Measurements from ENCODE around the gene PAQR5. TPM values are rescaled to one million over a fixed set of nuclear protein-coding genes. Genes with fewer than 3 reads are reported as not detected.

Gene PAQR5
- total RNA-seq, 1 experiment from 2014 or later: not detected

DNA sequence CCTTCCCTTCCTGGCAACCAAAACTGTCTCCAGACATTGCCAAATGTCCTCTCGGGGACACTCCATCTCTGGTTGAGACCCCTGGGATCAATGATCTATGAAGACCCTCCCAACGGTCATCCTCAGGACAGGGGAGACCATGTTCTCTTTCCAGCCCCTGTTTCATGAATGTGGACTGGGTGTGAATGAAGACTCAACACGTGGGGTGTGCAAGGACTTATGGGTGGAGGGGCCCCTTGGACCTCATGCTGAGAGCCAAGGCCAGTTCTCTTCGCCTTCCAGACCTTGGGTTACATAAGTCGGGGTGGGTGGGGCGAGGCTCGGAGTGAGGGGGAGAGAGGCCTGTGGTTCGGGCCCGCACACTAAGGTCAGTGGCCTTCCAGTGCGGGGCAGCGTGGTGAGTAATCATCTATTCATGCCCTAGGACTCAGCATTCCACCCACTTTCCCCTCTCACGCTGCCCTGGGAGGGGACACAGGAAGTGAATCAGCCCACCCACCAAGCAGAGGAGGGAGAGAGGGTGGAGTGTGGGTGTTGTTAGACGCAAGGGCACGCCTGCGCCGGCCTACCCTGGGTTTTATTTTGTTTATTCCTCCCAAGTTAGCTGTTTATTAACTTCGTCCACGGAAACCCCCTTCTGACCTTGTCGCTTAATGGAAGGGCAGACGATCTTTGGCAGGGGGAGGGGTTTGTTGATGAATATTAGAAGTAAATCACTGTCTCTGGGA is 6.7 kb downstream of the PAQR5 start:
- no peak overlapping the region for H3K4me2 ChIP-seq (ENCODE audit: low read depth, low read length, poor library complexity, severe bottlenecking)
- no peak overlapping the region for H3K4me3 ChIP-seq (ENCODE audit: low read length)
- H3K9ac ChIP-seq (ENCODE audit: low read length): no peak overlapping the region
- H3K79me2 ChIP-seq (ENCODE audit: low read length): no peaks in the 10 kb centered on the region
- H3K9me3 ChIP-seq (ENCODE audit: low read length): no peaks in the 10 kb centered on the region
- no peaks in the 10 kb centered on the region for H3K9me2 ChIP-seq (replicated peaks; ENCODE audit: insufficient read depth, low read length)
- no peaks in the 10 kb centered on the region for H3K27me3 ChIP-seq (ENCODE audit: low read length)
- DNase-seq: no peak
- H2AFZ ChIP-seq (ENCODE audit: low read length): no peak overlapping the region
- no peaks in the 10 kb centered on the region for H4K20me1 ChIP-seq (ENCODE audit: insufficient read depth, low read depth, low read length)
- no peak overlapping the region for H3K27ac ChIP-seq (ENCODE audit: low read length)
- H3K4me1 ChIP-seq (ENCODE audit: low read length): no peaks in the 10 kb centered on the region
- no peaks in the 10 kb centered on the region for H3K36me3 ChIP-seq (ENCODE audit: insufficient read depth, low read length)

DNA sequence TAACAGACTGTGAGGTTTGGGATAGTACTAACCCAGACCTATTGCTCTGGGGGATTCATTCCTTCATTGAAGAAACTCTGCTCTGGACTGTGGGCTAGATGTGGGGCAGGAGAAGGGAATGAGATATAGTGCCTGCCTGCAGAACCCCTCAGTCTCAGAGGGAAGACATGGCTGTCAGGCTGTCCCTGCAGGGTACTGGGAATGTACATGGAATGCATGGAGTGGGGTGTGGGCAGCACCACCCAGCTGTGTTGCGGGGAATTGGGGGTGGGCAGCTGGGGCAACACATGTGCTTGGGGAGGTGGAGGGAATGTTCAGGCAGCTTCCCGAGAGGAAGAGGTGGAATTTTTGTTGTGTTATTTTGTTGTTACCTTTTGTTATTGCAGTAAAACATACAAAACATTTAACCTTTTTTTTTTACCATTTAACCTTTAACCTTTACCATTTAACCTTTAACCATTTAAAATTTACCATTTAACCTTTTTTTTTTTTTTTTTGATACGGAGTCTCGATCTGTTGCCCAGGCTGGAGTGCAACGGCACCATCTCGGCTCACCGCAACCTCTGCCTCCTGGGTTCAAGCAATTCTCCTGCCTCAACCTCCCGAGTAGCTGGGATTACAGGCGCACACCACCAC is 7.3 kb downstream of the PAQR5 start:
- DNase-seq: no peak
- Histone ChIP-seq H3K9me2 (replicated peaks; ENCODE audit: insufficient read depth, low read length) (no peaks in the 10 kb centered on the region), H3K4me1 (ENCODE audit: low read length) (no peaks in the 10 kb centered on the region), H3K9me3 (ENCODE audit: low read length) (no peaks in the 10 kb centered on the region), H3K4me2 (ENCODE audit: low read depth, low read length, poor library complexity, severe bottlenecking) (no peak overlapping the region), H3K27ac (ENCODE audit: low read length) (no peak overlapping the region), H2AFZ (ENCODE audit: low read length) (no peak overlapping the region), H4K20me1 (ENCODE audit: insufficient read depth, low read depth, low read length) (no peaks in the 10 kb centered on the region), H3K36me3 (ENCODE audit: insufficient read depth, low read length) (no peaks in the 10 kb centered on the region), H3K9ac (ENCODE audit: low read length) (no peak overlapping the region), H3K4me3 (ENCODE audit: low read length) (no peak overlapping the region), H3K27me3 (ENCODE audit: low read length) (no peaks in the 10 kb centered on the region), H3K79me2 (ENCODE audit: low read length) (no peaks in the 10 kb centered on the region)

DNA sequence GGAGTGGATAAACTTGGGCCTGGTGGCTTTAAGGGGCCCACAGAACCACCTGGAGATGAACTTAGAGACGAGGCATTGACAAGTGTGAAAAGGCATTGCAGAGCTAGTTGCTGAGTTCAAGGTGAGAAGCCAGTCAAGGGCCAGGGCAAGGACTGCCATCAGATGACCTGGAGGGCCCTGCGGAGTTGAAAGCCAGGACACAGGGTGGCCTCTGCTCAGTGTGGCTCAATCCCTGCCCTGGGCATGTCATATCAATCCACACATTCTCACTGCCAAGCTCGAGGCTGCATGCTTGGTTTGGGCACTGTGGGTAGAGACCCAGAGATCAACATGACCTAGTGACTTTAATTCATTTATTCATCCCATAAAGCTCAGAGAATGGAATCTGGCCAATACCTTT is 9.2 kb downstream of the PAQR5 start:
- no peak overlapping the region for H3K4me3 ChIP-seq (ENCODE audit: low read length)
- H3K4me2 ChIP-seq (ENCODE audit: low read depth, low read length, poor library complexity, severe bottlenecking): no peak overlapping the region
- no peaks in the 10 kb centered on the region for H4K20me1 ChIP-seq (ENCODE audit: insufficient read depth, low read depth, low read length)
- H3K36me3 ChIP-seq (ENCODE audit: insufficient read depth, low read length): no peaks in the 10 kb centered on the region
- H3K9me3 ChIP-seq (ENCODE audit: low read length): no peaks in the 10 kb centered on the region
- no peaks in the 10 kb centered on the region for H3K27me3 ChIP-seq (ENCODE audit: low read length)
- no peaks in the 10 kb centered on the region for H3K9me2 ChIP-seq (replicated peaks; ENCODE audit: insufficient read depth, low read length)
- no peaks in the 10 kb centered on the region for H3K79me2 ChIP-seq (ENCODE audit: low read length)
- H3K27ac ChIP-seq (ENCODE audit: low read length): no peak overlapping the region
- no peak overlapping the region for H2AFZ ChIP-seq (ENCODE audit: low read length)
- no peak overlapping the region for H3K9ac ChIP-seq (ENCODE audit: low read length)
- no peak for DNase-seq
- no peaks in the 10 kb centered on the region for H3K4me1 ChIP-seq (ENCODE audit: low read length)

DNA sequence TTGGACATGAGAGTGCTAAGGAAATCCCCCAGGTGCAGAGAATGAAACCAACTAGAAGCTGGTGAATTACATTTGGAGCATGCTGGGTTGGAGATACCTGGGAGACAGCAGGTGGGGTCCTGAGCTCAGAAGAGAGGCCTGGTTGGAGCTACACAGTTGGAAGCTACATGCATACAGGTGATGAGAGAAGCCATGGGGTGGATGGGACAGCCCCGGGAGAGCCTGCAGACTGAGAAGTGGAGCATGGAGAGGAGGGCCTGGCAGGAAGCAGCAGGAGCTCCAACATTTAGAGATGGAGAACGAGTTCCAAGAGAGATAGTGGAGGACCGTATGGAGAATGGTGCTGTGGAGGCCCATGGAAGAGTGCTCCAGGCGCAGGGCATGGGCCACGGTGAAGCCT is 10.2 kb downstream of the PAQR5 start:
- Histone ChIP-seq H3K9me2 (replicated peaks; ENCODE audit: insufficient read depth, low read length) (no peaks in the 10 kb centered on the region), H3K4me1 (ENCODE audit: low read length) (no peaks in the 10 kb centered on the region), H3K9me3 (ENCODE audit: low read length) (no peaks in the 10 kb centered on the region), H3K4me3 (ENCODE audit: low read length) (no peak overlapping the region), H3K27me3 (ENCODE audit: low read length) (no peaks in the 10 kb centered on the region), H3K9ac (ENCODE audit: low read length) (no peak overlapping the region), H3K36me3 (ENCODE audit: insufficient read depth, low read length) (no peaks in the 10 kb centered on the region), H3K27ac (ENCODE audit: low read length) (no peak overlapping the region), H4K20me1 (ENCODE audit: insufficient read depth, low read depth, low read length) (no peaks in the 10 kb centered on the region), H3K4me2 (ENCODE audit: low read depth, low read length, poor library complexity, severe bottlenecking) (no peak overlapping the region), H2AFZ (ENCODE audit: low read length) (no peak overlapping the region), H3K79me2 (ENCODE audit: low read length) (no peaks in the 10 kb centered on the region)
- DNase-seq: no peak

DNA sequence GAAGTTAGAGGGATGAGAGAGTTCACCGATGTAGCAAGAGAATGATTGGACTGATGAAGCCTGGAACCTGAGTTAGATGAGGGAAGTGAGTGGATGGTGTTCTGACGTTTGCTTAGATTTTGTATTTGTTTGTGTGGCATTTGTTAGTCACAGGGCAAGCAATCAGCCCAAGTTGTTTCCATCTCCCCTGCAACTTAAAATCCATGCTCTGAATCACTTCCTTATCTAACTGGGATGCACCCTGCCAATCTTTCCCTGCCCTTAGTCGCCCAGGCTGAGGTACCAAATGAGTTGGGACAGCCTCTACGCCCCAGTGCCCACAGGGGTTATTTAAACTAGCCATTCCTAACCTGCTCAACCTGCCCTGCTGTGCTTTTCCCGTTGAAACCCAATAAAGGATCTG is 12.6 kb downstream of the PAQR5 start:
- H3K4me2 ChIP-seq (ENCODE audit: low read depth, low read length, poor library complexity, severe bottlenecking): no peak overlapping the region
- H3K9me3 ChIP-seq (ENCODE audit: low read length): no peaks in the 10 kb centered on the region
- H4K20me1 ChIP-seq (ENCODE audit: insufficient read depth, low read depth, low read length): no peaks in the 10 kb centered on the region
- no peaks in the 10 kb centered on the region for H3K27me3 ChIP-seq (ENCODE audit: low read length)
- H3K79me2 ChIP-seq (ENCODE audit: low read length): no peaks in the 10 kb centered on the region
- no peaks in the 10 kb centered on the region for H3K36me3 ChIP-seq (ENCODE audit: insufficient read depth, low read length)
- H3K9ac ChIP-seq (ENCODE audit: low read length): no peak overlapping the region
- no peak for DNase-seq
- H2AFZ ChIP-seq (ENCODE audit: low read length): no peak overlapping the region
- H3K4me3 ChIP-seq (ENCODE audit: low read length): no peak overlapping the region
- H3K27ac ChIP-seq (ENCODE audit: low read length): no peak overlapping the region
- no peaks in the 10 kb centered on the region for H3K9me2 ChIP-seq (replicated peaks; ENCODE audit: insufficient read depth, low read length)
- H3K4me1 ChIP-seq (ENCODE audit: low read length): no peaks in the 10 kb centered on the region

DNA sequence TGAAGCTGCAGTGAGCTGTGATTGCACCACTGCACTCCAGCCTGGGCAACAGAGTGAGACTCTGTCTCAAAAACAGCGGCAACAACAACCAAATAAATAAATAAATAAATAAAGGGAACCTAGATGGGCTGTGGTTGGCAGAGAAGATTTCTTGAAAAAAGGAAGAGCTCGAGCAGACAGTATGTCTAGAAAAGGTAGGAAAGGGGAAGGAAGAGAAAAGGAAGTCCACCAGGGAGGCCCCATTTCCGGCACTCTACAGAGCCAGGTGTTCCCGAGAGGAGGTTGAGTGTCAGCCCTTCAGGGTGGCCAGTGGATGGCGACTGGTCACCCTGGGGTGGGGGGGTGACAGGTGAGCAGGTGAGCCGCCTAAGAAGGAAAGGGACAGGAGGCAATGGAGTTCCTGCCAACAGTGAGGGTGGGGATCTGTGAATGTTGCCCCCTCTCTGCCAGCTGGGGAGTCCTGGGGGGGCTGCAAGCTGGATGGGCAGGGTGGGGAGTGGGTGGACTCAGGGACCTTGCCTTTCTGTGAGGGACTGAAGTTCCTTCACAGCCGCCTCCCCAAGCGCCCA is 14.8 kb downstream of the PAQR5 start:
- H3K27ac ChIP-seq (ENCODE audit: low read length): no peak overlapping the region
- no peak for DNase-seq
- no peaks in the 10 kb centered on the region for H3K9me3 ChIP-seq (ENCODE audit: low read length)
- no peak overlapping the region for H3K9ac ChIP-seq (ENCODE audit: low read length)
- H3K4me3 ChIP-seq (ENCODE audit: low read length): no peak overlapping the region
- no peaks in the 10 kb centered on the region for H3K36me3 ChIP-seq (ENCODE audit: insufficient read depth, low read length)
- no peak overlapping the region for H3K4me2 ChIP-seq (ENCODE audit: low read depth, low read length, poor library complexity, severe bottlenecking)
- H3K27me3 ChIP-seq (ENCODE audit: low read length): no peaks in the 10 kb centered on the region
- no peaks in the 10 kb centered on the region for H3K9me2 ChIP-seq (replicated peaks; ENCODE audit: insufficient read depth, low read length)
- H3K4me1 ChIP-seq (ENCODE audit: low read length): no peaks in the 10 kb centered on the region
- H4K20me1 ChIP-seq (ENCODE audit: insufficient read depth, low read depth, low read length): no peaks in the 10 kb centered on the region
- no peaks in the 10 kb centered on the region for H3K79me2 ChIP-seq (ENCODE audit: low read length)
- no peak overlapping the region for H2AFZ ChIP-seq (ENCODE audit: low read length)

DNA sequence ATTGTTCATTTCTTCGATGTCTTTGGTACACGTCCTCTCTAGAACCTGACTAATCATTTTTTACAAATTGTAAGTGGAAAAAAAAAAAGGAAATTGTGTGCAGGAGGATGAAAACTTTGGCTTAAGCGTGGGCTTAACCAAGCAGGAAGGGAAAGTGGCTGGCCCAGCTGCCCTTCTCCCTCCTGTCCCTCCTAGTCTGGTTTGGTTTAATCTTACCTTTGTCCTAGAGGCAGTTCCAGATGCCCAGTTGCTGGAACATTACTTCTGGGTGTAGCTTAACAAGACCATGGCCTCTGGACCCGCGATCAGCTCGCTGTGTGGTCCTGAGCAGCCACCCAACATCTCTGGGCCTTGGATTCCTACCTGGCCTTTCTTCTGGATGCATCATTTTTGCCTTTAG is 15.4 kb downstream of the PAQR5 start:
- H3K4me3 ChIP-seq (ENCODE audit: low read length): no peak overlapping the region

DNA sequence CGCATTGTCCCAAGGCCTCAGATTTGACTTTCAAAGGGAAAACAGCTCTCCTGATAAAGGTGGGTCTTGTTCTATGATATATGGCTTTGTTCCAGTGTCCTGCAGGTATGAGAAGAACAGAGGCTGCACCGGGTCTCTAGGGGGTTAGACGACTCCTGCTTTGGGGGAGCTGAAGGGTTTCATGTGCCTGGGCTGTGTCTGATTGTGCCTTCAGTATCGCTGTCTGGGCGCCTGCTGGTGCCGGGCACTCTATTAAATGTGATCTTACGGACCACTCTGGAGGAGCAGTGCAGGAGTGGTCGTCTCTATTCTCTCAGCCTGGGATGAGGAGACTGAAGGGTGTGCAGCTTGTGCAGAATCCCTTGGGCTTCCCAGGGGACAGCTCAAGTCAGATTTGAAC is 16.0 kb downstream of the PAQR5 start:
- Histone ChIP-seq H3K79me2 (ENCODE audit: low read length) (no peaks in the 10 kb centered on the region), H3K9me3 (ENCODE audit: low read length) (no peaks in the 10 kb centered on the region), H4K20me1 (ENCODE audit: insufficient read depth, low read depth, low read length) (no peaks in the 10 kb centered on the region), H3K4me3 (ENCODE audit: low read length) (no peak overlapping the region), H3K36me3 (ENCODE audit: insufficient read depth, low read length) (no peaks in the 10 kb centered on the region), H3K27ac (ENCODE audit: low read length) (no peak overlapping the region), H3K4me2 (ENCODE audit: low read depth, low read length, poor library complexity, severe bottlenecking) (no peak overlapping the region), H3K4me1 (ENCODE audit: low read length) (no peaks in the 10 kb centered on the region), H3K9me2 (replicated peaks; ENCODE audit: insufficient read depth, low read length) (no peaks in the 10 kb centered on the region), H2AFZ (ENCODE audit: low read length) (no peak overlapping the region), H3K9ac (ENCODE audit: low read length) (no peak overlapping the region), H3K27me3 (ENCODE audit: low read length) (no peaks in the 10 kb centered on the region)
- DNase-seq: no peak

More for the DNA sequence above, 15.4 kb downstream of the PAQR5 start:
- no peak for DNase-seq
- Histone ChIP-seq H3K27ac (ENCODE audit: low read length) (no peak overlapping the region), H3K79me2 (ENCODE audit: low read length) (no peaks in the 10 kb centered on the region), H2AFZ (ENCODE audit: low read length) (no peak overlapping the region), H4K20me1 (ENCODE audit: insufficient read depth, low read depth, low read length) (no peaks in the 10 kb centered on the region), H3K9me2 (replicated peaks; ENCODE audit: insufficient read depth, low read length) (no peaks in the 10 kb centered on the region), H3K36me3 (ENCODE audit: insufficient read depth, low read length) (no peaks in the 10 kb centered on the region), H3K27me3 (ENCODE audit: low read length) (no peaks in the 10 kb centered on the region), H3K4me1 (ENCODE audit: low read length) (no peaks in the 10 kb centered on the region), H3K9me3 (ENCODE audit: low read length) (no peaks in the 10 kb centered on the region), H3K9ac (ENCODE audit: low read length) (no peak overlapping the region), H3K4me2 (ENCODE audit: low read depth, low read length, poor library complexity, severe bottlenecking) (no peak overlapping the region)

Measured in Karpas-422 (cell line).